ENCODE measurements around the gene EEF1E1. TPM values are rescaled to one million over a fixed set of nuclear protein-coding genes. Genes with fewer than 3 reads are reported as not detected.

EEF1E1 gene
- total and polyA plus RNA-seq, 9 of the 15 experiments (the other 6 are each of a cell fraction or from before 2014, with no cell fraction given), result 135 to 1,355 (median 327) TPM

DNA sequence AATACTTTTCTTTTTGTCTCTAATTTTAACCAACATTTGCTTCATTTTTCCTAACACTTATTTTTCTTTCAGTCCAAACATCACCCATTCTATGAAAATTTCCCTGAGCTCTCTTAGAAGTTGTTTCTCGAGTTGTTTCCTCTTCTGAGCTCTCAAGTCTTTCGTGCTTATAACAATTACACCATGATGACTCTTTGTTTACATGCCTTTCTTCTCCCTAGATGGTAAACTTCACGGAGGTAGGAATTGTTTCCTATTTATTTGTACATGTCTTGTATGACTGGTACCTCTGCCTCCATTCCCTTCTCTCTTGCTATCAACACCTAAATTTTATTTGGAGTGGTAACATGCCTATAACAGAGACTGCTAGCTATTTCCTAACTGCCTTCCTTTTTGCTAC is 44.6 kb downstream of the EEF1E1 start:
- no peaks in the 10 kb centered on the region for H3K9me3 ChIP-seq (replicated peaks; ENCODE audit: control insufficient read depth, insufficient read depth, low read depth, low read length)
- WGBS (ENCODE audit: insufficient coverage, low coverage, missing lambda C conversion rate), result 94% methylated on average over 3 of the region's 3 CpGs
- BruUV-seq (replicated peaks), result no TSS peak
- no peaks in the 10 kb centered on the region for H4K20me1 ChIP-seq (replicated peaks; ENCODE audit: control insufficient read depth, insufficient read depth, low read length)
- no peak overlapping the region for H3K4me3 ChIP-seq
- ATAC-seq (no peak), FAIRE-seq (no peak), DNase-seq (ENCODE audit: extremely low read depth in 1 of 4, low spot score in 3 of 4) (no peak)
- in situ Hi-C loops (cut with MboI) (no loop called here), intact Hi-C loops (cut with micrococcal nuclease) (no loop called here)
- ChIA-PET POLR2A (no interaction called here), CTCF (ENCODE audit: low intra/inter-chr PET ratio) (no interaction called here)
- H3K27ac ChIP-seq (ENCODE audit: extremely low read depth, low read depth, low read length), result no peak overlapping the region
- peaks cover 62% of the 10 kb centered on the region for H3K36me3 ChIP-seq (ENCODE audit: control insufficient read depth, insufficient read depth, low read length)
- H3K27me3 ChIP-seq (ENCODE audit: control insufficient read depth in 2 of 2, insufficient read depth in 2 of 2, low read length in 2 of 2), result no peaks in the 10 kb centered on the region
- no peaks in the 10 kb centered on the region for H3K9me1 ChIP-seq (ENCODE audit: control insufficient read depth, insufficient read depth, low read length)
- H2AFZ ChIP-seq (ENCODE audit: low read depth, low read length), result no peak overlapping the region
- peaks cover 10% of the 10 kb centered on the region for H3K79me2 ChIP-seq (ENCODE audit: control insufficient read depth, insufficient read depth, low read length)
- TF ChIP-seq PHF8 (IDR thresholded peaks at IDR 0.05; ENCODE audit: borderline replicate concordance, low read length) (no peak), RBM39 (optimal IDR thresholded peaks at IDR 0.05; ENCODE audit: low read depth, low read length) (no peak), ETV5 (CRISPR knock-in tag; IDR thresholded peaks at IDR 0.05; ENCODE audit: low read depth) (no peak), CCNT2 (IDR thresholded peaks at IDR 0.05; ENCODE audit: borderline replicate concordance, extremely low read depth, insufficient read length, low read depth, low read length) (no peak), HDAC3 (IDR thresholded peaks at IDR 0.05; ENCODE audit: borderline replicate concordance, partially characterized antibody) (no peak), ZNF23 (CRISPR knock-in tag; IDR thresholded peaks at IDR 0.05) (no peak), NCOA2 (IDR thresholded peaks at IDR 0.05; ENCODE audit: partially characterized antibody in 2 of 2) (no peak), ZNF398 (CRISPR knock-in tag; IDR thresholded peaks at IDR 0.05) (no peak), VEZF1 (CRISPR knock-in tag; IDR thresholded peaks at IDR 0.05) (no peak), MAX (CRISPR knock-in tag; IDR thresholded peaks at IDR 0.05) (no peak), ZNF41 (CRISPR knock-in tag; conservative IDR thresholded peaks at IDR 0.05) (no peak), C11orf30 (IDR thresholded peaks at IDR 0.05; ENCODE audit: low read depth) (no peak), SMC3 (conservative IDR thresholded peaks at IDR 0.05; ENCODE audit: insufficient read depth, low read depth, low read length) (no peak), ZNF354B (CRISPR knock-in tag; IDR thresholded peaks at IDR 0.05) (no peak), MYBL2 (IDR thresholded peaks at IDR 0.05; ENCODE audit: low read depth) (no peak), MYBL2 (CRISPR knock-in tag; IDR thresholded peaks at IDR 0.05; ENCODE audit: borderline replicate concordance) (no peak)
- H3K4me1 ChIP-seq (replicated peaks in 1 of 2; ENCODE audit: control insufficient read depth in 2 of 2, insufficient read depth in 2 of 2, low read length in 2 of 2), result peaks cover 0 to 4% of the 10 kb centered on the region in 2 experiments; a peak in 2 of 5 replicates
- no peak overlapping the region for H3K4me2 ChIP-seq (ENCODE audit: insufficient read depth, low read length)
- H3K9ac ChIP-seq (ENCODE audit: insufficient read depth in 1 of 2, low read depth in 2 of 2, low read length in 2 of 2), result no peak overlapping the region
